ENCODE measurements around the gene MPP2. TPM values are rescaled to one million over a fixed set of nuclear protein-coding genes. Genes with fewer than 3 reads are reported as not detected.
"Not testable (repeated sequence)": the region's sequence is repeated elsewhere in the genome, so short reads cannot be mapped to it uniquely, and the experiment has no call there.

MPP2 gene
- total RNA-seq, 1 donor from 2014 or later, result 7.0 TPM

DNA sequence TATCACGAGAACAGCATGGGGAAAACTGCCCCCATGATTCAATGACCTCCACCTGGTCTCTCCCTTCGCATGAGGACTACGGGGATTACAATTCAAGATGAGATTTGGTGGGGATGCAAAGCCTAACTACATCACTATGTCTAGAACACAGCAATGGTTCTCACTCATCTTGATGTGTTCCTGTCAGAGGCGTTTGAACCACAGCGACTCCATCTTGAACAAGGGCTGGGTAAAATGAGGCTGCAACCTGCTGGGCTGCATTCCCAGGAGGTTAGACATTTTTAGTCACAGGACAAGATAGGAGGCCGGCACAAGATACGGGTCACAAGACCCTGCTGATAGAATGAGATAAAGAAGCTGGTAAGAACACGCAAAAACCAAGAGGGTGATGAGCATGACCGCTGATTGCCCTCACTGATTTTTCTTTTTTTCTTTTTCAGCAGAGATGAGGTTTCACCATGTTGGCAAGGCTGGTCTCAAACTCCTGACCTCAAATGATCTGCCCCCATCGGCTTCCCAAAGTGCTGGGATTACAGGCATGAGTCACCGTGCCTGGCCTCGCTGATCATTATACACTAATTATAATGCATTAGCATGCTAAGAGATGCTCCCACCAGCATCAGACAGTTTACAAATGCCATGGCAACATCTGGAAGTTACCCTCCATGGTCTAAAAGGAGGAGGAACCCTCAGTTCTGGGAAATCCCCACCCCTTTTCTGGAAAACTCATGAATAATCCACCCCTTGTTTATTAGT, 37.9 kb upstream of the MPP2 start:
- DNase-seq (ENCODE audit: low spot score), result no peak

GRCh38 chr17:43942051-43942685, 34.8 kb upstream of the MPP2 start, which contains the start of gene PPY:
Gene PPY (minus strand): TSS chr17:43942476. CDS start chr17:43941654, 822 bp downstream.
- Mint-ChIP-seq H3K4me3 (ENCODE audit: unreplicated experiment) (no peak within 1 kb of the TSS), H3K36me3 (ENCODE audit: low read depth) (no peaks in the 10 kb centered on the region), H3K27me3 (ENCODE audit: low read depth) (peaks cover 10% of the 10 kb centered on the region), H3K4me1 (ENCODE audit: low read depth) (peaks cover 3% of the 10 kb centered on the region), H3K9me3 (ENCODE audit: low read depth) (no peaks in the 10 kb centered on the region), H3K27ac (ENCODE audit: unreplicated experiment) (no peak within 1 kb of the TSS)
- TF ChIP-seq, protein P1, sequence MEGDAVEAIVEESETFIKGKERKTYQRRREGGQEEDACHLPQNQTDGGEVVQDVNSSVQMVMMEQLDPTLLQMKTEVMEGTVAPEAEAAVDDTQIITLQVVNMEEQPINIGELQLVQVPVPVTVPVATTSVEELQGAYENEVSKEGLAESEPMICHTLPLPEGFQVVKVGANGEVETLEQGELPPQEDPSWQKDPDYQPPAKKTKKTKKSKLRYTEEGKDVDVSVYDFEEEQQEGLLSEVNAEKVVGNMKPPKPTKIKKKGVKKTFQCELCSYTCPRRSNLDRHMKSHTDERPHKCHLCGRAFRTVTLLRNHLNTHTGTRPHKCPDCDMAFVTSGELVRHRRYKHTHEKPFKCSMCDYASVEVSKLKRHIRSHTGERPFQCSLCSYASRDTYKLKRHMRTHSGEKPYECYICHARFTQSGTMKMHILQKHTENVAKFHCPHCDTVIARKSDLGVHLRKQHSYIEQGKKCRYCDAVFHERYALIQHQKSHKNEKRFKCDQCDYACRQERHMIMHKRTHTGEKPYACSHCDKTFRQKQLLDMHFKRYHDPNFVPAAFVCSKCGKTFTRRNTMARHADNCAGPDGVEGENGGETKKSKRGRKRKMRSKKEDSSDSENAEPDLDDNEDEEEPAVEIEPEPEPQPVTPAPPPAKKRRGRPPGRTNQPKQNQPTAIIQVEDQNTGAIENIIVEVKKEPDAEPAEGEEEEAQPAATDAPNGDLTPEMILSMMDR (IDR thresholded peaks at IDR 0.05), result no peak
- DNase-seq (ENCODE audit: low spot score), result no peak

More for the DNA sequence above, 37.9 kb upstream of the MPP2 start:
- no peak overlapping the region for H3K4me3 Mint-ChIP-seq (ENCODE audit: unreplicated experiment)
- peaks cover 17% of the 10 kb centered on the region for H3K27me3 Mint-ChIP-seq (ENCODE audit: low read depth)
- H3K4me1 Mint-ChIP-seq (ENCODE audit: low read depth), result no peaks in the 10 kb centered on the region
- no peaks in the 10 kb centered on the region for H3K36me3 Mint-ChIP-seq (ENCODE audit: low read depth)
- TF ChIP-seq, protein P1 (IDR thresholded peaks at IDR 0.05), result no peak
- no peak overlapping the region for H3K27ac Mint-ChIP-seq (ENCODE audit: unreplicated experiment)
- H3K9me3 Mint-ChIP-seq (ENCODE audit: low read depth), result no peaks in the 10 kb centered on the region

DNA sequence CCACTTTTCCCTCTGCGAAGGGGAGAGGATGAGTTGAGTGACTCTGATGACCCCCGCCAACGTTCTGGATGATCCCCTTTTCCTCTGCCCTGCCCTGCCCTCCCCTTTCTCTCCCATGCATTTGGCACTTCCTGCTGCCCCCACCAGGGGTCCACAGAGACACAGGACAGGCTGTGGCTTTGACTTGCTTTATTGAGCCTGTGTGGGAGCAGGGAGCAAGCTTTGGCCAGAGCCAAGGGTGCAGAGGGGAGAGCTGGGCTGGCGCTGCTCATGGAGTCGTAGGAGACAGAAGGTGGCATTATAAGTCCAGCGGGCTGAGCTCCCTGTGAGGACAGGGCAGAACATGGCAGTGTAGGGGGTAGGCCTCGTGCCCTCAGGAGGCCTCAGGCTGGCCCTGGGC, 33.3 kb upstream of the MPP2 start:
- no peak for DNase-seq (ENCODE audit: low spot score)
- no peaks in the 10 kb centered on the region for H3K36me3 Mint-ChIP-seq (ENCODE audit: low read depth)
- no peak overlapping the region for H3K4me3 Mint-ChIP-seq (ENCODE audit: unreplicated experiment)
- H3K4me1 Mint-ChIP-seq (ENCODE audit: low read depth), result peaks cover 3% of the 10 kb centered on the region
- H3K9me3 Mint-ChIP-seq (ENCODE audit: low read depth), result no peaks in the 10 kb centered on the region
- H3K27ac Mint-ChIP-seq (ENCODE audit: unreplicated experiment), result no peak overlapping the region
- peaks cover 11% of the 10 kb centered on the region for H3K27me3 Mint-ChIP-seq (ENCODE audit: low read depth)
- TF ChIP-seq, protein P1 (IDR thresholded peaks at IDR 0.05), result peak; percentile 76

- DNase-seq (ENCODE audit: low spot score), result no peak
- no peak overlapping the region for H3K4me3 Mint-ChIP-seq (ENCODE audit: unreplicated experiment)
- H3K9me3 Mint-ChIP-seq (ENCODE audit: low read depth), result no peaks in the 10 kb centered on the region
- peaks cover 3% of the 10 kb centered on the region for H3K4me1 Mint-ChIP-seq (ENCODE audit: low read depth)
- no peak overlapping the region for H3K27ac Mint-ChIP-seq (ENCODE audit: unreplicated experiment)
- no peaks in the 10 kb centered on the region for H3K36me3 Mint-ChIP-seq (ENCODE audit: low read depth)
- TF ChIP-seq, protein P1 (IDR thresholded peaks at IDR 0.05), result no peak
- peaks cover 11% of the 10 kb centered on the region for H3K27me3 Mint-ChIP-seq (ENCODE audit: low read depth)
Observed at GRCh38 chr17:43939886-43940285, 32.5 kb upstream of the MPP2 start.

DNA sequence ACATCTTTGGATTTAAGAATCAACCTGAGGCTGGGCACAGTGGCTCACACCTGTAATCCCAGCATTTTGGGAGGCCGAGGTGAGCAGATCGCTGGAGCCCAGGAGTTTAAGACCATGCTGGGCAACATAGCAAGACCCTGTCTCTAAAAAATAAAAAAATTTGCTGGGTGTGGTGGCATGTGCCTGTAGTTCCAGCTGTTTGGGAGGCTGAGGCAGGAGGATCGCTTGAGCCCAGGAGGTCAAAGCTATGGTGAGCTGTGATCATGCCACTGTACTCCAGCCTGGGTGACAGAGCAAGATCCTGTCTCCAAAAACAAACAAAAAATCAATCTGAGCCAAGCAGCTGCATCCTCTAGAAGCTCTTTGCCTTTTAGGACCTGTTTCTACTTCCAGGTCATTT, 32.1 kb upstream of the MPP2 start:
- H3K4me3 Mint-ChIP-seq (ENCODE audit: unreplicated experiment); H3K4me1 Mint-ChIP-seq (ENCODE audit: low read depth); DNase-seq (ENCODE audit: low spot score); H3K36me3 Mint-ChIP-seq (ENCODE audit: low read depth); H3K27me3 Mint-ChIP-seq (ENCODE audit: low read depth); H3K9me3 Mint-ChIP-seq (ENCODE audit: low read depth); H3K27ac Mint-ChIP-seq (ENCODE audit: unreplicated experiment): not testable (repeated sequence)

All from chondrocyte (in vitro differentiated cells).